HuH-7.5 (cell line): ENCODE results near the gene ARRDC1.

ENCODE experiments used
- DNase-seq: peaks from one replicate; pipeline ENCODE4 v3.0.0; 2011; ENCODE audit warnings: low spot score

The ARRDC1 gene

GRCh38 chr9:137640862-137641261 lies 35.4 kb downstream of the ARRDC1 start:
- DNase-seq: no peak

GRCh38 chr9:137642118-137642601 lies 36.7 kb downstream of the ARRDC1 start:
- DNase-seq: no peak

GRCh38 chr9:137642892-137643291 lies 37.4 kb downstream of the ARRDC1 start:
- DNase-seq: no peak

- no peak for DNase-seq
Measured at GRCh38 chr9:137643921-137644320, 38.4 kb downstream of the ARRDC1 start.

GRCh38 chr9:137645211-137645610 lies 39.7 kb downstream of the ARRDC1 start:
- DNase-seq: no peak

GRCh38 chr9:137646341-137646740 lies 40.9 kb downstream of the ARRDC1 start:
- no peak for DNase-seq

- DNase-seq: no peak
Measured at GRCh38 chr9:137647096-137647714, 41.7 kb downstream of the ARRDC1 start.

GRCh38 chr9:137648396-137648795 lies 42.9 kb downstream of the ARRDC1 start:
- no peak for DNase-seq

GRCh38 chr9:137649553-137649952 lies 44.1 kb downstream of the ARRDC1 start:
- DNase-seq: no peak

- no peak for DNase-seq
Measured at GRCh38 chr9:137650259-137650658, 44.8 kb downstream of the ARRDC1 start.

GRCh38 chr9:137650779-137651178 lies 45.3 kb downstream of the ARRDC1 start:
- no peak for DNase-seq

GRCh38 chr9:137656416-137656815 lies 50.9 kb downstream of the ARRDC1 start:
- DNase-seq: no peak

- no peak for DNase-seq
Measured at GRCh38 chr9:137657606-137658005, 52.1 kb downstream of the ARRDC1 start.

GRCh38 chr9:137658781-137659180 lies 53.3 kb downstream of the ARRDC1 start:
- no peak for DNase-seq

GRCh38 chr9:137660144-137660543 lies 54.7 kb downstream of the ARRDC1 start:
- no peak for DNase-seq

GRCh38 chr9:137663584-137663983 lies 58.1 kb downstream of the ARRDC1 start:
- DNase-seq: no peak

GRCh38 chr9:137664676-137665075 lies 59.2 kb downstream of the ARRDC1 start:
- DNase-seq: no peak
